ENCODE data around the gene KIF5A. TPM values are rescaled to one million over a fixed set of nuclear protein-coding genes. Genes with fewer than 3 reads are reported as not detected.

KIF5A gene
- total RNA-seq, 1 experiment from 2014 or later = 0.05 TPM

- no peak for TF ChIP-seq CTCF (IDR thresholded peaks at IDR 0.05; ENCODE audit: insufficient read depth in 1 of 2, low read depth in 1 of 2, low read length in 1 of 2, severe bottlenecking in 1 of 2, unreplicated experiment in 1 of 2)
- no peaks in the 10 kb centered on the region for H3K27me3 ChIP-seq (replicated peaks; ENCODE audit: control insufficient read depth, insufficient read depth, low read length)
- no peaks in the 10 kb centered on the region for H3K9me3 Mint-ChIP-seq (ENCODE audit: unreplicated experiment)
- CTCF ChIA-PET = interaction anchor here (0.6 to 1.7 kb wide), 3 partner anchors 35 to 103 kb away, joined by 3 to 10 read pairs (median 4); no protein-coding TSS in a partner anchor
- no peak overlapping the region for H3K27ac Mint-ChIP-seq (ENCODE audit: unreplicated experiment)
- peaks cover 12% of the 10 kb centered on the region for H3K4me1 Mint-ChIP-seq (ENCODE audit: low read depth, unreplicated experiment)
- H3K36me3 Mint-ChIP-seq (ENCODE audit: insufficient read depth, unreplicated experiment) = no peaks in the 10 kb centered on the region
- no peak overlapping the region for H3K4me3 Mint-ChIP-seq (ENCODE audit: unreplicated experiment)
- POLR2A ChIA-PET = no interaction called here
- intact Hi-C loops (cut with micrococcal nuclease; ENCODE audit: unreplicated experiment) = loop anchor here (5.0 kb wide), 1 partner anchor 108 kb away; the partner anchor contains the start of gene OS9
- DNase-seq = no peak
- H3K4me1 ChIP-seq = peaks cover 6% of the 10 kb centered on the region
- H3K9me3 ChIP-seq = no peaks in the 10 kb centered on the region
- BruUV-seq (replicated peaks) = no TSS peak
- H3K36me3 ChIP-seq (ENCODE audit: control insufficient read depth, insufficient read depth, low read length) = no peaks in the 10 kb centered on the region
- peaks cover 4% of the 10 kb centered on the region for H3K27me3 Mint-ChIP-seq (ENCODE audit: insufficient read depth, unreplicated experiment)
- H3K4me3 ChIP-seq (ENCODE audit: low read depth, low read length) = no peak overlapping the region
Observed at GRCh38 chr12:57584690-57585089, 34.8 kb downstream of the KIF5A start.

- DNase-seq = no peak
- no peaks in the 10 kb centered on the region for H3K36me3 ChIP-seq (ENCODE audit: control insufficient read depth, insufficient read depth, low read length)
Observed at GRCh38 chr12:57585156-57585555, 35.3 kb downstream of the KIF5A start.

GRCh38 chr12:57586128-57586527 is 36.3 kb downstream of the KIF5A start:
- peaks cover 4% of the 10 kb centered on the region for H3K27me3 Mint-ChIP-seq (ENCODE audit: insufficient read depth, unreplicated experiment)
- intact Hi-C loops (cut with micrococcal nuclease; ENCODE audit: unreplicated experiment) = no loop called here
- no peak for TF ChIP-seq CTCF (IDR thresholded peaks at IDR 0.05; ENCODE audit: insufficient read depth in 1 of 2, low read depth in 1 of 2, low read length in 1 of 2, severe bottlenecking in 1 of 2, unreplicated experiment in 1 of 2)
- peaks cover 14% of the 10 kb centered on the region for H3K4me1 Mint-ChIP-seq (ENCODE audit: low read depth, unreplicated experiment)
- H3K4me3 Mint-ChIP-seq (ENCODE audit: unreplicated experiment) = no peak overlapping the region
- peaks cover 4% of the 10 kb centered on the region; the same call in 1 of the 2 replicates for H3K4me1 ChIP-seq
- ChIA-PET CTCF (no interaction called here), POLR2A (no interaction called here)
- no peaks in the 10 kb centered on the region for H3K9me3 Mint-ChIP-seq (ENCODE audit: unreplicated experiment)
- H3K36me3 Mint-ChIP-seq (ENCODE audit: insufficient read depth, unreplicated experiment) = peaks cover 7% of the 10 kb centered on the region
- no peak for DNase-seq
- no peaks in the 10 kb centered on the region for H3K9me3 ChIP-seq
- no peaks in the 10 kb centered on the region for H3K27me3 ChIP-seq (replicated peaks; ENCODE audit: control insufficient read depth, insufficient read depth, low read length)
- H3K4me3 ChIP-seq (ENCODE audit: low read depth, low read length) = no peak overlapping the region
- BruUV-seq (replicated peaks) = no TSS peak
- no peaks in the 10 kb centered on the region for H3K36me3 ChIP-seq (ENCODE audit: control insufficient read depth, insufficient read depth, low read length)
- no peak overlapping the region for H3K27ac Mint-ChIP-seq (ENCODE audit: unreplicated experiment)

More at GRCh38 chr12:57585156-57585555, 35.3 kb downstream of the KIF5A start:
- Mint-ChIP-seq H3K27me3 (ENCODE audit: insufficient read depth, unreplicated experiment) (peaks cover 4% of the 10 kb centered on the region), H3K27ac (ENCODE audit: unreplicated experiment) (no peak overlapping the region), H3K4me1 (ENCODE audit: low read depth, unreplicated experiment) (peaks cover 9% of the 10 kb centered on the region), H3K9me3 (ENCODE audit: unreplicated experiment) (no peaks in the 10 kb centered on the region), H3K4me3 (ENCODE audit: unreplicated experiment) (no peak overlapping the region), H3K36me3 (ENCODE audit: insufficient read depth, unreplicated experiment) (peaks cover 1% of the 10 kb centered on the region)
- intact Hi-C loops (cut with micrococcal nuclease; ENCODE audit: unreplicated experiment) = no loop called here
- BruUV-seq (replicated peaks) = no TSS peak
- H3K4me3 ChIP-seq (ENCODE audit: low read depth, low read length) = no peak overlapping the region
- TF ChIP-seq CTCF (IDR thresholded peaks at IDR 0.05; ENCODE audit: insufficient read depth in 1 of 2, low read depth in 1 of 2, low read length in 1 of 2, severe bottlenecking in 1 of 2, unreplicated experiment in 1 of 2) = no peak
- peaks cover 1% of the 10 kb centered on the region; the same call in 1 of the 2 replicates for H3K4me1 ChIP-seq
- CTCF ChIA-PET = interaction anchor here (0.6 to 1.7 kb wide), 3 partner anchors 35 to 102 kb away, joined by 3 to 10 read pairs (median 4); no protein-coding TSS in a partner anchor
- H3K9me3 ChIP-seq = no peaks in the 10 kb centered on the region
- H3K27me3 ChIP-seq (replicated peaks; ENCODE audit: control insufficient read depth, insufficient read depth, low read length) = no peaks in the 10 kb centered on the region
- POLR2A ChIA-PET = no interaction called here

Data from Caco-2 (cell line).